HCT116 (cell line): Measurements from ENCODE around the gene MED16. TPM values are rescaled to one million over a fixed set of nuclear protein-coding genes. Genes with fewer than 3 reads are reported as not detected.

Experiments used
- ATAC-seq: fragments of 200-7000 bp; cut with Tn5 transposase; 2 replicates; pipeline ENCODE4 v1.9.1; 2020; ENCODE audit warnings: mild to moderate bottlenecking, moderate library complexity
- BruUV-seq: library from RNA; stranded (reverse); fragments of 400-500 nt; replicated peaks from 2 replicates; lab custom pipeline; 2021; lab: Mats Ljungman, UMichigan
- CTCF ChIA-PET: fragments of 300-600 bp; sonication (Branson Sonifier 250); formaldehyde crosslinking; loops from one replicate; lab custom pipeline; 2021; ENCODE audit warnings: antibody characterized with exemption; lab: Charles Lee
- POLR2A ChIA-PET: fragments of 300-600, 350-600 bp; sonication (Branson Sonifier 250); formaldehyde crosslinking; loops from one replicate; lab custom pipeline; 2021; ENCODE audit warnings: antibody characterized with exemption; lab: Charles Lee
- RAD21 ChIA-PET, 2 experiments: fragments of 300-600 bp; sonication (Branson Sonifier 250); formaldehyde crosslinking; loops; one replicate each; lab custom pipeline; 2023; ENCODE audit warnings: low total read pairs in 2 of 2; ENCODE audit not compliant: uncharacterized antibody in 2 of 2, unreplicated experiment in 2 of 2, low non-redundant PET in 1 of 2; lab: Charles Lee
- DNase-seq: peaks from one replicate; pipeline ENCODE4 v3.0.0-alpha.2; 2010; ENCODE audit warnings: low read depth, low spot score
- H2AFZ ChIP-seq: fragments of 200-600 bp; shearing (Covaris generic), sonication (generic); 2 replicates; pipeline ENCODE4 v1.6.1; 2017; ENCODE audit warnings: low read depth, mixed run types, mixed read lengths, antibody characterized with exemption, low read length; ENCODE audit not compliant: poor library complexity, severe bottlenecking
- H3K27ac ChIP-seq: 2 replicates; pipeline ENCODE4 v1.5.1; 2012; ENCODE audit warnings: low read depth, low read length
- H3K27me3 ChIP-seq: fragments of 200-600 bp; sonication (generic); 2 replicates; pipeline ENCODE4 v1.6.1; 2016; ENCODE audit warnings: mixed run types, low read length, mixed read lengths; ENCODE audit not compliant: insufficient read depth
- H3K36me3 ChIP-seq, 2 experiments: fragments of 200-500 bp in 1 of 2; fragments of 200-600 bp in 1 of 2; sonication (Bioruptor generic) in 1 of 2; sonication (generic) in 1 of 2; 2 replicates each; pipeline versions ENCODE4 v1.5.1 to v1.6.1; 2014 to 2016; ENCODE audit warnings: low read length in 2 of 2, inconsistent platforms in 1 of 2, mixed read lengths in 1 of 2, mixed run types in 1 of 2; ENCODE audit not compliant: insufficient read depth in 2 of 2, control insufficient read depth in 1 of 2
- H3K4me1 ChIP-seq, 2 experiments: fragments of 200-600 bp in 1 of 2; sonication (generic) in 1 of 2; 2 replicates each; pipeline versions ENCODE4 v1.5.1 to v1.6.1; 2012 to 2017; ENCODE audit warnings: low read length in 2 of 2, inconsistent platforms in 1 of 2, mild to moderate bottlenecking in 1 of 2, mixed read lengths in 1 of 2, mixed run types in 1 of 2, moderate library complexity in 1 of 2; ENCODE audit not compliant: insufficient read depth in 2 of 2, control insufficient read depth in 1 of 2
- H3K4me2 ChIP-seq: fragments of 200-600 bp; sonication (generic); 2 replicates; pipeline ENCODE4 v1.6.1; 2017; ENCODE audit warnings: mixed run types, low read length, mixed read lengths
- H3K4me3 ChIP-seq, 2 experiments: fragments of 200-600 bp in 1 of 2; sonication (generic) in 1 of 2; replicated peaks in 1 of 2; 2 replicates each; pipeline ENCODE4 v1.5.1; 2011 to 2016; ENCODE audit warnings: low read length in 2 of 2, control low read depth in 1 of 2, low read depth in 1 of 2, mild to moderate bottlenecking in 1 of 2, mixed read lengths in 1 of 2, mixed run types in 1 of 2
- H3K79me2 ChIP-seq: fragments of 200-600 bp; sonication (generic); 2 replicates; pipeline ENCODE4 v1.6.1; 2017; ENCODE audit warnings: mild to moderate bottlenecking, mixed run types, low read length, moderate library complexity, mixed read lengths; ENCODE audit not compliant: insufficient read depth
- H3K9ac ChIP-seq: fragments of 200-600 bp; sonication (generic); 2 replicates; pipeline ENCODE4 v1.6.1; 2016; ENCODE audit warnings: low read length, mixed read lengths
- H3K9me2 ChIP-seq: fragments of 200-600 bp; sonication (generic), shearing (Covaris generic); 2 replicates; pipeline ENCODE4 v1.6.1; 2017; ENCODE audit warnings: mixed run types, mild to moderate bottlenecking, moderate library complexity; ENCODE audit not compliant: insufficient read depth
- H3K9me3 ChIP-seq, 2 experiments: fragments of 200-500 bp in 1 of 2; fragments of 200-600 bp in 1 of 2; sonication (Bioruptor generic) in 1 of 2; sonication (generic) in 1 of 2; 2 replicates each; pipeline ENCODE4 v1.6.1; 2014 to 2017; ENCODE audit warnings: low read length in 2 of 2, mixed read lengths in 2 of 2, inconsistent platforms in 1 of 2, low read depth in 1 of 2, mild to moderate bottlenecking in 1 of 2, mixed run types in 1 of 2, moderate library complexity in 1 of 2; ENCODE audit not compliant: control insufficient read depth in 1 of 2, insufficient read depth in 1 of 2
- H4K20me1 ChIP-seq: fragments of 200-600 bp; sonication (generic), shearing (Covaris generic); 2 replicates; pipeline ENCODE4 v1.6.1; 2017; ENCODE audit warnings: mixed run types, mild to moderate bottlenecking, moderate library complexity; ENCODE audit not compliant: insufficient read depth
- ATF3 ChIP-seq: IDR thresholded peaks from 2 replicates; pipeline ENCODE4 v1.6.1; 2012
- CBX3 ChIP-seq: IDR thresholded peaks from 2 replicates; pipeline ENCODE4 v1.6.1; 2012; ENCODE audit warnings: low read depth
- CEBPB ChIP-seq: IDR thresholded peaks from 2 replicates; pipeline ENCODE4 v1.6.1; 2012; ENCODE audit warnings: low read depth
- CTCF ChIP-seq, 3 experiments: fragments of 200-600 bp in 1 of 3; sonication (generic) in 1 of 3; IDR thresholded peaks in 2 of 3; conservative IDR thresholded peaks in 1 of 3; 2 replicates each; pipeline ENCODE4 v1.5.1; 2012 to 2017; ENCODE audit warnings: low read depth in 2 of 3, low read length in 2 of 3, antibody characterized with exemption in 1 of 3, borderline replicate concordance in 1 of 3, control low read depth in 1 of 3, mild to moderate bottlenecking in 1 of 3, mixed read lengths in 1 of 3, mixed run types in 1 of 3, moderate library complexity in 1 of 3; ENCODE audit not compliant: insufficient read depth in 1 of 3
- ELF1 ChIP-seq: IDR thresholded peaks from 2 replicates; pipeline ENCODE4 v1.6.1; 2012; ENCODE audit warnings: low read depth, borderline replicate concordance
- EZH2 ChIP-seq: fragments of 200-600 bp; sonication (generic); IDR thresholded peaks from 2 replicates; pipeline ENCODE4 v1.6.1; 2017; ENCODE audit warnings: antibody characterized with exemption, mixed run types
- EZH2phosphoT487 ChIP-seq: fragments of 200-600 bp; IDR thresholded peaks from 2 replicates; pipeline ENCODE4 v1.6.1; 2018; ENCODE audit warnings: antibody characterized with exemption, borderline replicate concordance
- JUND ChIP-seq: IDR thresholded peaks from 2 replicates; pipeline ENCODE4 v1.6.1; 2012
- MAX ChIP-seq: IDR thresholded peaks from 2 replicates; pipeline ENCODE4 v1.6.1; 2012
- POLR2A ChIP-seq: IDR thresholded peaks from 2 replicates; pipeline ENCODE4 v1.7.0; 2011; ENCODE audit warnings: borderline replicate concordance; ENCODE audit not compliant: insufficient read depth, insufficient read length; ENCODE audit errors: extremely low read depth
- POLR2AphosphoS5 ChIP-seq: IDR thresholded peaks from 2 replicates; pipeline ENCODE4 v1.6.1; 2011; ENCODE audit warnings: mild to moderate bottlenecking, low read depth, low read length, moderate library complexity
- RAD21 ChIP-seq: IDR thresholded peaks from 2 replicates; pipeline ENCODE4 v1.6.1; 2012; ENCODE audit warnings: low read depth, mild to moderate bottlenecking
- REST ChIP-seq: IDR thresholded peaks from 2 replicates; pipeline ENCODE4 v1.6.1; 2012; ENCODE audit warnings: low read depth
- SIN3A ChIP-seq: IDR thresholded peaks from 2 replicates; pipeline ENCODE4 v1.6.1; 2012; ENCODE audit warnings: low read depth
- SRF ChIP-seq: IDR thresholded peaks from 2 replicates; pipeline ENCODE4 v1.6.1; 2012; ENCODE audit warnings: low read depth
- YY1 ChIP-seq: IDR thresholded peaks from 2 replicates; pipeline ENCODE4 v1.6.1; 2011; ENCODE audit warnings: low read length, low read depth, moderate library complexity, mild to moderate bottlenecking; ENCODE audit not compliant: insufficient replicate concordance; ENCODE audit errors: extremely low read depth
- ZBTB33 ChIP-seq: IDR thresholded peaks from 2 replicates; pipeline ENCODE4 v1.6.1; 2011; ENCODE audit warnings: mild to moderate bottlenecking, low read length, moderate library complexity; ENCODE audit not compliant: insufficient replicate concordance; ENCODE audit errors: extremely low read depth
- ZFX ChIP-seq: fragments of 450-650 bp; IDR thresholded peaks from 2 replicates; pipeline ENCODE4 v1.6.1; 2017
- intact Hi-C: fragments of 100-400 bp; cut with micrococcal nuclease; formaldehyde crosslinking; loops from 2 replicates; pipeline ENCODE4 v1.10.0; 2022
- total RNA-seq: library from RNA; stranded (reverse); gene quantifications from one replicate; pipeline ENCODE4 v1.2.1, GENCODE V29; 2021; ENCODE audit not compliant: unreplicated experiment

Gene MED16
- total RNA-seq, 1 experiment from 2014 or later: 73.6 TPM

- POLR2A ChIA-PET: no interaction called here
- Histone ChIP-seq H3K9me2 (no peaks in the 10 kb centered on the region), H3K4me3 (no peak overlapping the region), H3K36me3 (no peaks in the 10 kb centered on the region), H3K4me1 (no peaks in the 10 kb centered on the region; a peak in 1 of 4 replicates), H3K9me3 (no peaks in the 10 kb centered on the region), H3K9ac (no peak overlapping the region), H3K27me3 (no peaks in the 10 kb centered on the region), H3K79me2 (no peaks in the 10 kb centered on the region), H4K20me1 (no peaks in the 10 kb centered on the region), H2AFZ (no peak overlapping the region), H3K4me2 (no peak overlapping the region), H3K27ac (no peak overlapping the region)
- DNase-seq: no peak
- CTCF ChIA-PET: no interaction called here
- ATAC-seq: no peak
- BruUV-seq: no TSS peak
- RAD21 ChIA-PET: no interaction called here
- TF ChIP-seq POLR2A (no peak), ATF3 (no peak), EZH2 (no peak), REST (no peak), CEBPB (no peak), ELF1 (no peak), CTCF (IDR thresholded peaks at IDR 0.05 in 2 of 3, conservative IDR thresholded peaks at IDR 0.05 in 1 of 3; ENCODE audit: borderline replicate concordance in 1 of 3, insufficient read depth in 1 of 3, low read depth in 2 of 3, low read length in 2 of 3) (no peak), MAX (no peak), SRF (no peak), SIN3A (no peak), EZH2phosphoT487 (no peak), JUND (no peak), ZBTB33 (no peak), ZFX (no peak), YY1 (no peak), POLR2AphosphoS5 (no peak), RAD21 (no peak), CBX3 (no peak)
- intact Hi-C loops: no loop called here
These were observed 58.8 kb downstream of the MED16 start for GRCh38 chr19:834216-834615.
